ENCODE data around the gene TBC1D22B. TPM values are rescaled to one million over a fixed set of nuclear protein-coding genes. Genes with fewer than 3 reads are reported as not detected.

TBC1D22B gene
- total RNA-seq, 1 donor from 2014 or later, result 15.2 TPM

GRCh38 chr6:37298958-37299357, 41.4 kb downstream of the TBC1D22B start:
- H3K9me3 Mint-ChIP-seq, result peaks cover 9% of the 10 kb centered on the region
- peaks cover 35% of the 10 kb centered on the region for H3K36me3 Mint-ChIP-seq
- H3K4me3 Mint-ChIP-seq, result no peak overlapping the region
- TF ChIP-seq, protein P1, sequence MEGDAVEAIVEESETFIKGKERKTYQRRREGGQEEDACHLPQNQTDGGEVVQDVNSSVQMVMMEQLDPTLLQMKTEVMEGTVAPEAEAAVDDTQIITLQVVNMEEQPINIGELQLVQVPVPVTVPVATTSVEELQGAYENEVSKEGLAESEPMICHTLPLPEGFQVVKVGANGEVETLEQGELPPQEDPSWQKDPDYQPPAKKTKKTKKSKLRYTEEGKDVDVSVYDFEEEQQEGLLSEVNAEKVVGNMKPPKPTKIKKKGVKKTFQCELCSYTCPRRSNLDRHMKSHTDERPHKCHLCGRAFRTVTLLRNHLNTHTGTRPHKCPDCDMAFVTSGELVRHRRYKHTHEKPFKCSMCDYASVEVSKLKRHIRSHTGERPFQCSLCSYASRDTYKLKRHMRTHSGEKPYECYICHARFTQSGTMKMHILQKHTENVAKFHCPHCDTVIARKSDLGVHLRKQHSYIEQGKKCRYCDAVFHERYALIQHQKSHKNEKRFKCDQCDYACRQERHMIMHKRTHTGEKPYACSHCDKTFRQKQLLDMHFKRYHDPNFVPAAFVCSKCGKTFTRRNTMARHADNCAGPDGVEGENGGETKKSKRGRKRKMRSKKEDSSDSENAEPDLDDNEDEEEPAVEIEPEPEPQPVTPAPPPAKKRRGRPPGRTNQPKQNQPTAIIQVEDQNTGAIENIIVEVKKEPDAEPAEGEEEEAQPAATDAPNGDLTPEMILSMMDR (IDR thresholded peaks at IDR 0.05; ENCODE audit: unreplicated experiment), result no peak
- no peak for DNase-seq (ENCODE audit: low spot score in 2 of 2, unreplicated experiment in 2 of 2)
- H3K4me1 Mint-ChIP-seq, result peaks cover 5% of the 10 kb centered on the region
- no peak overlapping the region for H3K27ac Mint-ChIP-seq
- H3K27me3 Mint-ChIP-seq (ENCODE audit: low read depth), result no peaks in the 10 kb centered on the region

- Mint-ChIP-seq H3K4me3 (no peak overlapping the region), H3K36me3 (peaks cover 33% of the 10 kb centered on the region), H3K9me3 (peaks cover 9% of the 10 kb centered on the region), H3K27ac (no peak overlapping the region), H3K27me3 (ENCODE audit: low read depth) (no peaks in the 10 kb centered on the region), H3K4me1 (peaks cover 5% of the 10 kb centered on the region)
- TF ChIP-seq, protein P1 (IDR thresholded peaks at IDR 0.05; ENCODE audit: unreplicated experiment), result no peak
- DNase-seq (ENCODE audit: low spot score in 2 of 2, unreplicated experiment in 2 of 2), result no peak
Measured at GRCh38 chr6:37299990-37300389, 42.4 kb downstream of the TBC1D22B start.

DNA sequence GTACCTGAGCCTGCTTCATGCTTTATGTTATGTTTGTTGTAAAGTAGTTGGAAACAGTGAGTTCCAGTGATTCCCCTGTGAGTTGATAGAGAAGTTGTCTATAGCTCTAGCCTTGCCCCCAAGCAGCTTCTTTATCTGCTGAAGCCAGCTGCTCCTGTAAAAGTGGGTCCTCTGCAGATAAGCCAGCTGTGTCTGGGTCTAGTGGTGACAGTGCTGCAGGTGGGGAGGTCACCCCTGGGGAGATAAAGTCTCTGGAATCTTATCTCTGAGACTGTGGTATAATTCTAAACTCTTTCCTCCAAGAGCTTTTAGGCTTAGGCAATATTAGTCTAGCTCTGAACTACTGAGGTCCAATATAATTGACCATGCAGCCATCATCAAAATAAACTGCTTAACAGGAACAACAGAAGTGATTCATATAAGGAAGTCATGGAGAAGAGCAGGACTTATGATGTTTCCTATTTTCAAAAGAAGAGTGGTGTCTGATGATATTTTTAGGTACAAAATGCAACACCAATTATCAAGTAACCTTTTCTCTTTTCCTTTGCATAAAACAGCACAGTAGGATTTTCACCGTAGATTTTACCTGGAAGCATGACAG, 44.6 kb downstream of the TBC1D22B start:
- Mint-ChIP-seq H3K27me3 (ENCODE audit: low read depth) (no peaks in the 10 kb centered on the region), H3K36me3 (peaks cover 21% of the 10 kb centered on the region), H3K4me3 (no peak overlapping the region), H3K4me1 (peaks cover 5% of the 10 kb centered on the region), H3K27ac (no peak overlapping the region), H3K9me3 (peaks cover 4% of the 10 kb centered on the region)
- DNase-seq (ENCODE audit: low spot score in 2 of 2, unreplicated experiment in 2 of 2), result no peak
- TF ChIP-seq, protein P1 (IDR thresholded peaks at IDR 0.05; ENCODE audit: unreplicated experiment), result no peak

GRCh38 chr6:37303091-37303660, 45.6 kb downstream of the TBC1D22B start:
- Mint-ChIP-seq H3K4me1 (peaks cover 12% of the 10 kb centered on the region), H3K9me3 (no peaks in the 10 kb centered on the region), H3K27me3 (ENCODE audit: low read depth) (no peaks in the 10 kb centered on the region), H3K4me3 (no peak overlapping the region), H3K36me3 (peaks cover 12% of the 10 kb centered on the region), H3K27ac (no peak overlapping the region)
- DNase-seq (ENCODE audit: low spot score in 2 of 2, unreplicated experiment in 2 of 2), result no peak
- TF ChIP-seq, protein P1 (IDR thresholded peaks at IDR 0.05; ENCODE audit: unreplicated experiment), result no peak

- TF ChIP-seq, protein P1 (IDR thresholded peaks at IDR 0.05; ENCODE audit: unreplicated experiment), result no peak
- H3K27me3 Mint-ChIP-seq (ENCODE audit: low read depth), result no peaks in the 10 kb centered on the region
- H3K4me3 Mint-ChIP-seq, result no peak overlapping the region
- no peak for DNase-seq (ENCODE audit: low spot score in 2 of 2, unreplicated experiment in 2 of 2)
- no peaks in the 10 kb centered on the region for H3K9me3 Mint-ChIP-seq
- peaks cover 16% of the 10 kb centered on the region for H3K4me1 Mint-ChIP-seq
- H3K36me3 Mint-ChIP-seq, result peaks cover 9% of the 10 kb centered on the region
- H3K27ac Mint-ChIP-seq, result no peak overlapping the region
Measured at GRCh38 chr6:37303891-37304503, 46.4 kb downstream of the TBC1D22B start.
